NCI-H2107 treated with DMSO at 0.1 percent for 48 hours (cell line): ENCODE measurements around the gene RANBP2.
"Not testable (repeated sequence)": the region's sequence is repeated elsewhere in the genome, so short reads cannot be mapped to it uniquely, and the experiment has no call there.

Source experiments
- DNase-seq: peaks from one replicate; lab custom pipeline; 2025; ENCODE audit not compliant: unreplicated experiment; lab: John Stamatoyannopoulos, UW

RANBP2 gene

DNA sequence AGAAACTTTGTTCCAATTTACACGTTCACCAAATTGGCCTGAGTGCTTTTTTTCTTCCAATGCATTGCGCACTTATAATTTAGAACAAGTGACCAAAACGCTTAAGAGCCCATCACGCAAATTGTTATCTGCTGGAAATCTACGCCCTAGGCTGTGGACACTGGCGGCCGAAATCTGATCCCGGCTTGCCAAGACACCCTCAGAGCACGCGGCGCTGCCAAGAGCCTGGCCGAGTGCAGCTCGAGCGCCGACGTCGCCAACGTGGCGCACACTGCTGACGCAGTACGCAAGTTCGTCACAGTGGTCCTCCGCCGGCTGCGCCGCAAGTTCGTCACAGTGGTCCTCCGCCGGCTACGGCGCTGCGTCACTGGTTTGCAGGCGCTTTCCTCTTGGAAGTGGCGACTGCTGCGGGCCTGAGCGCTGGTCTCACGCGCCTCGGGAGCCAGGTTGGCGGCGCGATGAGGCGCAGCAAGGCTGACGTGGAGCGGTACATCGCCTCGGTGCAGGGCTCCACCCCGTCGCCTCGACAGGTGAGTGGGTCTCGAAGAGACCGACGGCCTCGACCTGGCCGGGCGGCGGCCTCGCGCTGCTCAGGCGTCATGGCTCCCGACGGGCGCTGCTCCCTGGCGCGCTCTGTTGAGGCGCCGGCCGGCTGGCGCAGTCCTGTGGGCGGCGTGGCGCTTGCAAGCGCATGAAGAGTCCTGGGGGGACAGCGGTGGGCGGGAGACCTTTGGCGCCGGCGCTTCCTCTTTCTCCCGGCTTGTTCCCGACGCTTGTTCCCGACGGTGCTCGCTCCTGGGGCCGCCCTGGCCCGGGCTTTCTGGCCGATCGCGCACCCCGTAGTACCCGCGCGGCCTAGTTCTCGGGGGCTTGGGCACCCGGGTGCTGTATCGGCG lies at the start of gene RANBP2:
Gene RANBP2 (plus strand): TSS at position 334 of the 896 bp plus-strand sequence. CDS start 125 bp downstream, at position 459.
- peak; percentile 82 for DNase-seq

DNA sequence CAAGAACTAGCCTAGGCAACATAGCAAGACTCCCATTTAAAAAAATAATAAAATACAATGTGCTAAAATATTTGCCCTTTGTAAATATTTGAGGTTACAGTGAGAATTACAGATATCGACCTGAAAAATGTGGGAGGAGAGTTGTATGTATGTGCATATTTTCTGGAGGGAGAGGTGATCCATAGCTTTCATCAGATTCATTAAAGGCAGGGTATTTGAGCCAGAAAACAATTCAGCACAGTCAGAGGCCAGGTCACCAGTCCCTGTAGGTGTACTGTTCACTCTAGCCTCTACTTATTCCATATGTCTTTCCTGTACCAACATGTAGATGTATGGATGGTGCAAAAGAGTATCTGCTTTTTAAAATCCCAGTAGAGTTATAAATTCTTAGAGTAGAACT lies 49.0 kb upstream of the RANBP2 start:
- DNase-seq = not testable (repeated sequence)

- DNase-seq = not testable (repeated sequence)
These were observed 47.0 kb upstream of the RANBP2 start for GRCh38 chr2:108672200-108672805.

DNA sequence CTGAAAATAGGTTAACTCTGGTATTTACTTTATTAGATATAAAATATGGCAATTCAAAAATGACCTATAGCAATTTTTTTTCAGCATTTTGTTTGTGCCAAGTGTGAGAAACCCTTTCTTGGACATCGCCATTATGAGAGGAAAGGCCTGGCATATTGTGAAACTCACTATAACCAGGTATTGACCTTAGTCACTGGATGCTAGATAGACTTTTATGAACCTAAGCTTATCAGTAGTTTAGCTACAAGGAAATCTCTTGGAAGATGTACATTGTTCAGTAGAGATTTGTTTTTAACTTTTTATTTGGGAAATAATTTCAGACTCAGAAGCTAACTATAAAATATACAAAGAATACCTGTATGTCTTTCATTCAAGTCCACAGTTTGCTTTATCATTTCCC lies 42.8 kb upstream of the RANBP2 start:
- DNase-seq = not testable (repeated sequence)

DNA sequence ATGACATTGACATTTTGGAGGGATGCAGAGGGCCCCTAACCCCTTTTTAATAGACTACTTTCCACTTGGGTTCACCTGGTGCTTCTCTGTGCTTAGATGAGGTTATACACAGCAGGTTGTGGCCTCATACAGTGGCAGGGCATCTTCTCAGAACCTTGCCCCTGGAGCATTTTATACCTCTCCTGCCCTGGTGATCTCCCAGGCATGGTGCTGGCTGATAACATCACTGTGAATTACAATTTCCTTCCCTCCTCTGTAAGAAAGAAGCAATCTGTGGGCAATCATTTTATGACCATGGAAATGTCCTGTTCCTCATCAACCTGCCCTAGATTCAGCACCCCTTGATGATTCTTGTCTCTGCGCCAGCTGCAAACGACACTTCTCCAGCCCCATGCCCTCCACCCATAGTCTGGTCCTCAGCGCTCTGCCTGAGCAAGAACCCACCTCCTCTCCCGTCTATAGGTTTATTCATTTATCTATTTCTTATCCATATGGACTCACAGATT lies 42.0 kb upstream of the RANBP2 start:
- DNase-seq = not testable (repeated sequence)

GRCh38 chr2:108678198-108678651 lies 41.1 kb upstream of the RANBP2 start:
- not testable (repeated sequence) for DNase-seq

GRCh38 chr2:108680805-108681204 lies 38.5 kb upstream of the RANBP2 start:
- DNase-seq = not testable (repeated sequence)

DNA sequence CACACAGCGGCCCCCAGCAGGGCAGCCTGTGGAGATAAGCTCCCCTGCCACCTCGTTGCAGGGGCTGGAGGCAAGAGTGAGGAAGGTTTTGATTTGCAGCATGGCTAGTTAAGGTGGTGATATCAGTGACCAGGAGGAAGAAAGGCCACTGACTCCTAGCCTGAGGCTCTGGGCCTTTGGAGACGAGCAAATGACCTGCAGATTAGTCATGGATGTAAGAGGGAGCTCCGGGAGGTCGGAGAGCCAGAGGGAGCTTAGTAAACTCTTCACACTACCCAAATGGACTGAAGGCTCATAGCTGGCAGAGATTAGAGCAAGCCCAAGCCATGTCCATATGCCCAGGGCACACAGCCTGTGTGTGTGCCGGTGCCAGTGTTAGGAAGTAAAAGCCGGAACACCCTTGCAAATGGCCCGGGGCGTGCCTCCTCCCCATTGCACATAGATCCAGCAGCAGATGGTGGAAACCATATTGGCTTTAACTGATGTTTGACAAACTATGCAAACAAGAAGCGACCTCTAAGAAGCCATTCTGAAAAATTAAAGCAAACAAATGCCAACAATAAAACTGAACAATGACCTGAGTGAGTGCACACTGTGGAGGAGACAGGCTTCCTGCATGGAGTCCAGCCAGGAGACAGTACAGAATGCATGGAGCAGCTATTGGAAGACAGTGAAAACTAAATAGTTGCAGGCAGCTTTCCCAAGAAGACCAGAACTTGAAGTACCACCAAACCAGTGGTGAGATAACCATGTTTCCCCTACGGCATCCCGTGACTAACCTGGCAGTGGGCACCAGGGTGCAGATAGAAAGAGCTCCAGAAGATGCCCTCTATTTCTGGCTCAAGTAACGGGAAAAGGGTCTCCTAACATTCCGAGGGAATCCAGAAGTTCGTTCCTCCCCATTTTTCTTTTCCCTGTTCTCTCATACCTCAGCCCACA lies 30.2 kb upstream of the RANBP2 start:
- not testable (repeated sequence) for DNase-seq

- DNase-seq = not testable (repeated sequence)
These were observed 29.3 kb upstream of the RANBP2 start for GRCh38 chr2:108690001-108690400.

DNA sequence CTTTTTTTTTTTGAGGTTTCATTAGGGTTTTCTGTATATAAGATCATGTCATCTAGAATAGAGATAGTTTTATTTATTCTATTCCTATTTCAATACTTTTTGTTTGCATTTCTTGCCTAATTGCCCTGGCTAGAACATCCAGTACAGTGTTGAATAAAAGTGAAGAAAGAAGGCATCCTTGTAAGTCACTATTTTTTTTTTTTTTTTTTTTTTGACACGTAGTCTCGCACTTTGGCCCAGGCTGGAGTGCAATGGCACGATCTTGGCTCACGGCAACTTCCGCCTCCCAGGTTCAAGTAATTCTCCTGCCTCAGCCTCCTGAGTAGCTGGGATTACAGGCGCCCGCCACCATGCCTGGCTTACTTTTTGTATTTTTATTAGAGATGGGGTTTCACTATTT lies 27.8 kb upstream of the RANBP2 start:
- no peak for DNase-seq

DNA sequence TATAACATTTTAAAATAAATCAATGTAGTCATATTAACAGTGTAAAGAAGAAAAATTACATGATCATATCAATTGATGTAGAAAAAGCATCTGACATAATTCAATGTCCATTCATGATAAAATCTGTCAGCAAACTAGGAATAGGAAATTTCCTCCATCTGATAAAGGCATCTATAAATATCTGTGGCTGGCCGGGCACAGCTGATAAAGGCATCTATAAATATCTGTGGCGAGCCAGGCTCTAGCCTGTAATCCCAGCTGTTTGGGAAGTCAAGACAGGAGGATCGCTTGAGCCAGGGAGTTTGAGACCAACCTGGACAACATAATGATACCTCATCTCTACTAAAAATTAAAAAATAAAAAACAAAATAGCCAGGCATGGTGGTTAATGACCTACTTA lies 18.1 kb upstream of the RANBP2 start:
- DNase-seq = no peak

GRCh38 chr2:108701806-108702205 lies 17.5 kb upstream of the RANBP2 start:
- DNase-seq = no peak

DNA sequence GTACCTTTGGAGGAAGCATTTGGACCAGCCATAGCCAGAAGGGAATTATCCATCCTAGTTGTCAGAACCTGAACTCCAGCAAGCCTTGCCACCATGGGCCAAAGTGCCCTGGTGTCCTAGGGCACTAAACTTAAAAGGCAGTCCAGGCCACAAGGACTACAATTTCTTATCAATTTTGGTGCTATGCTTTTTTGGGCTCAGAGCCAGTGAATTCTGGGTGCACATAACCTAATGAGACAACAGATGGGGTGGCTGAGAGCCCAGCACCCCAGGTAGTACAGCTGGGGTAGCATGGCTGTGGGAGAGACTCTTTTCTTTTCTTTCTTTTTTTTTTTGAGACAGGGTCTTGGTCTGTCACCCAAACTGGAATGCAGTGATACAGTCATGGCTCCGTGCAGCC lies 14.4 kb upstream of the RANBP2 start:
- no peak for DNase-seq

- no peak for DNase-seq
These were observed 12.0 kb upstream of the RANBP2 start for GRCh38 chr2:108707300-108707699.

- DNase-seq = not testable (repeated sequence)
These were observed 2.3 kb upstream of the RANBP2 start for GRCh38 chr2:108716971-108717370.

DNA sequence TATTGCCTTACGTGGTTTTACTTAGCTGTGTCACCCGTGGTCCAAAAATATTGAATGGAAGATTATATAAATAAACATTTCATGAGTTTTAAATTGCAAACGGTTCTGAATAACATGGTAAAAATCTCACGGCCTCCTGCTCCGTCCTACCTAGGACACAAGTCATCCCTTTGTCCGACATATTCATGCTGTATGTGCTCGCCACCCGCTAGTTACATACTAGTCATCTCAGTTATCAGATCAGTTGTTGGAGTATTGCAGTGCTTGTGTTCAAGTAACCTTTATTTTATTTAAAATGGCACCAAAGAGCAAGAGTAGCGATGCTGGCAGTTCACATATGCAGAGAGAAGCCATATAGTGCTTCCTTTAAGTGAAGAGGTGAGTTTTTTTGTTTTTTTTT lies 6.8 kb downstream of the RANBP2 start:
- DNase-seq = not testable (repeated sequence)

- DNase-seq = not testable (repeated sequence)
These were observed 15.4 kb downstream of the RANBP2 start for GRCh38 chr2:108734656-108735055.

DNA sequence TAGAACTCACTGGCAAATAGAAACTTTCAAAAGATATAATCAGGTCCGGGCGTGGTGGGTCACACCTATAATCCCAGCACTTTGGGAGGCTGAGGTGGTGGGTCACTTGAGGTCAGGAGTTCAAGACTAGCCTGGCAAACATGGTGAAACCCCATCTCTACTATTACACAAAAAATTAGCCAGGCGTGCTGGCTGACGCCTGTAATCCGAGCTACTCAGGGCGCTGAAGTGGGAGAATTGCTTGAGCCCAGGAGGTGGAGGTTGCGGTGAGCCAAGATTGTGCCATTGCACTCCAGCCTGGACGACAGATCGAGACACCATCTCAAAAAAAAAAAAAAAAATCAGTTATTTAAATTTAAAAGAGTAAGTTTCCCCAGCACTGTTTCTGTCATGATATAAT lies 38.7 kb downstream of the RANBP2 start:
- not testable (repeated sequence) for DNase-seq

GRCh38 chr2:108762618-108763017 lies 43.3 kb downstream of the RANBP2 start:
- not testable (repeated sequence) for DNase-seq

DNA sequence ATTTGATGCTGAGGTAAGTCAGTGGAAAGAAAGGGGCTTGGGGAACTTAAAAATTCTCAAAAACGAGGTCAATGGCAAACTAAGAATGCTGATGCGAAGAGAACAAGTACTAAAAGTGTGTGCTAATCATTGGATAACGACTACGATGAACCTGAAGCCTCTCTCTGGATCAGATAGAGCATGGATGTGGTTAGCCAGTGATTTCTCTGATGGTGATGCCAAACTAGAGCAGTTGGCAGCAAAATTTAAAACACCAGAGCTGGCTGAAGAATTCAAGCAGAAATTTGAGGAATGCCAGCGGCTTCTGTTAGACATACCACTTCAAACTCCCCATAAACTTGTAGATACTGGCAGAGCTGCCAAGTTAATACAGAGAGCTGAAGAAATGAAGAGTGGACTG lies 47.4 kb downstream of the RANBP2 start:
- not testable (repeated sequence) for DNase-seq

DNA sequence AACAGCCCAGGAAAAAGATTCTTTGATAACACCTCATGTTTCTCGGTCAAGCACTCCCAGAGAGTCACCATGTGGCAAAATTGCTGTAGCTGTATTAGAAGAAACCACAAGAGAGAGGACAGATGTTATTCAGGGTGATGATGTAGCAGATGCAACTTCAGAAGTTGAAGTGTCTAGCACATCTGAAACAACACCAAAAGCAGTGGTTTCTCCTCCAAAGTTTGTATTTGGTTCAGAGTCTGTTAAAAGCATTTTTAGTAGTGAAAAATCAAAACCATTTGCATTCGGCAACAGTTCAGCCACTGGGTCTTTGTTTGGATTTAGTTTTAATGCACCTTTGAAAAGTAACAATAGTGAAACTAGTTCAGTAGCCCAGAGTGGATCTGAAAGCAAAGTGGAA lies 48.6 kb downstream of the RANBP2 start:
- DNase-seq = not testable (repeated sequence)
